ENCODE measurements around the gene TRIM31.

DNA sequence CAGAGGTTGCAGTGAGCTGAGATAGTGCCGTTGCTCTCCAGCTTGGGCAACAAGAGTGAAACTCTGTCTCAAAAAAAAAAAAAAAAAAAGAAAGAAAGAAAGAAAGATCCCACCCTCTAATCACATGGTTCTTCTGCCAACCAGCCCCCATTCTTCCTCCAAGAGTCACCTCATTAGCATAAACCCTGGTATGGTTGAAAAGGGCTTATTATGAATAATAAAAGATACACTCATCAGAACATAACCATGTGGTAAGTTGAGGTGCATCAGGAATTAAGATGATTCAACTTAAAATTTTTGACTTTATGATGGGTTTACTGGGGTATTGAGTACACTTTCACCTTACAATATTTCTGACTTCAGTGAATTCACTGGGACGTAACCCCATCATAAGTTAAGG is 22.3 kb upstream of the TRIM31 start:
- TF ChIP-seq, protein P1, sequence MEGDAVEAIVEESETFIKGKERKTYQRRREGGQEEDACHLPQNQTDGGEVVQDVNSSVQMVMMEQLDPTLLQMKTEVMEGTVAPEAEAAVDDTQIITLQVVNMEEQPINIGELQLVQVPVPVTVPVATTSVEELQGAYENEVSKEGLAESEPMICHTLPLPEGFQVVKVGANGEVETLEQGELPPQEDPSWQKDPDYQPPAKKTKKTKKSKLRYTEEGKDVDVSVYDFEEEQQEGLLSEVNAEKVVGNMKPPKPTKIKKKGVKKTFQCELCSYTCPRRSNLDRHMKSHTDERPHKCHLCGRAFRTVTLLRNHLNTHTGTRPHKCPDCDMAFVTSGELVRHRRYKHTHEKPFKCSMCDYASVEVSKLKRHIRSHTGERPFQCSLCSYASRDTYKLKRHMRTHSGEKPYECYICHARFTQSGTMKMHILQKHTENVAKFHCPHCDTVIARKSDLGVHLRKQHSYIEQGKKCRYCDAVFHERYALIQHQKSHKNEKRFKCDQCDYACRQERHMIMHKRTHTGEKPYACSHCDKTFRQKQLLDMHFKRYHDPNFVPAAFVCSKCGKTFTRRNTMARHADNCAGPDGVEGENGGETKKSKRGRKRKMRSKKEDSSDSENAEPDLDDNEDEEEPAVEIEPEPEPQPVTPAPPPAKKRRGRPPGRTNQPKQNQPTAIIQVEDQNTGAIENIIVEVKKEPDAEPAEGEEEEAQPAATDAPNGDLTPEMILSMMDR (IDR thresholded peaks at IDR 0.05; ENCODE audit: low read depth, low read length, poor library complexity, severe bottlenecking): no peak
- no peak for TF ChIP-seq EZH2phosphoT487 (IDR thresholded peaks at IDR 0.05; ENCODE audit: borderline replicate concordance, low read length)

Measured in DOHH2 (cell line).